Loucy (cell line): ENCODE results near the gene MAP3K20.

Experiments used
- CTCF ChIP-seq: fragments of 200-600 bp; sonication (generic); conservative IDR thresholded peaks from 2 replicates; pipeline ENCODE4 v1.5.1; 2014; ENCODE audit warnings: mild to moderate bottlenecking, antibody characterized with exemption, low read length
- EZH2phosphoT487 ChIP-seq: fragments of 200-600 bp; IDR thresholded peaks from 2 replicates; pipeline ENCODE4 v1.6.1; 2018; ENCODE audit warnings: antibody characterized with exemption, mild to moderate bottlenecking, moderate library complexity, borderline replicate concordance

- TF ChIP-seq CTCF (no peak), EZH2phosphoT487 (no peak)
These were observed 47.0 kb upstream of the MAP3K20 start for GRCh38 chr2:173028671-173029070.
